Endodermal cell (in vitro differentiated cells): ENCODE results near the gene DNAJB12. TPM values are rescaled to one million over a fixed set of nuclear protein-coding genes. Genes with fewer than 3 reads are reported as not detected.

Source experiments
- DNase-seq: peaks from one replicate; pipeline ENCODE4 v3.0.0-alpha.2; 2017
- H3K27ac ChIP-seq: 2 replicates; pipeline ENCODE4 v1.5.1; 2013; ENCODE audit warnings: mild to moderate bottlenecking, low read depth, low read length, moderate library complexity
- H3K27me3 ChIP-seq: 2 replicates; pipeline ENCODE4 v1.6.1; 2013; ENCODE audit warnings: mild to moderate bottlenecking, low read length, moderate library complexity; ENCODE audit not compliant: insufficient read depth, control insufficient read depth, poor library complexity, severe bottlenecking
- H3K36me3 ChIP-seq: 2 replicates; pipeline ENCODE4 v1.7.0; 2013; ENCODE audit warnings: mild to moderate bottlenecking, low read length, moderate library complexity; ENCODE audit not compliant: control insufficient read depth, insufficient read depth
- H3K4me1 ChIP-seq: one replicate; pipeline ENCODE4 v1.7.0; 2013; ENCODE audit warnings: low read length; ENCODE audit not compliant: control insufficient read depth, insufficient read depth
- H3K4me3 ChIP-seq: 2 replicates; pipeline ENCODE4 v1.5.1; 2013; ENCODE audit warnings: mild to moderate bottlenecking, low read length, moderate library complexity
- H3K9ac ChIP-seq: 2 replicates; pipeline ENCODE4 v1.6.1; 2013; ENCODE audit warnings: mild to moderate bottlenecking, low read length, moderate library complexity; ENCODE audit not compliant: poor library complexity, severe bottlenecking; ENCODE audit errors: extremely low read depth
- H3K9me3 ChIP-seq: 2 replicates; pipeline ENCODE4 v1.6.1; 2013; ENCODE audit warnings: mild to moderate bottlenecking, low read length, moderate library complexity; ENCODE audit not compliant: control insufficient read depth
- H3K27ac Mint-ChIP-seq: 2 replicates; pipeline ENCODE4 v1.8.0; 2020; ENCODE audit warnings: mixed read lengths
- H3K27me3 Mint-ChIP-seq: 2 replicates; pipeline ENCODE4 v1.8.0; 2021; ENCODE audit warnings: mild to moderate bottlenecking, mixed read lengths; ENCODE audit not compliant: insufficient read depth
- H3K36me3 Mint-ChIP-seq: 2 replicates; pipeline ENCODE4 v1.8.0; 2020; ENCODE audit warnings: low read depth, mixed read lengths
- H3K4me1 Mint-ChIP-seq: 2 replicates; pipeline ENCODE4 v1.8.0; 2020; ENCODE audit warnings: mixed read lengths
- H3K4me3 Mint-ChIP-seq: 2 replicates; pipeline ENCODE4 v1.8.0; 2020; ENCODE audit warnings: mild to moderate bottlenecking, moderate library complexity, mixed read lengths
- H3K9me3 Mint-ChIP-seq: 2 replicates; pipeline ENCODE4 v1.8.0; 2020; ENCODE audit warnings: mild to moderate bottlenecking, mixed read lengths
- WGBS, 2 experiments: methylation state at CpG; one replicate each; pipeline versions ENCODE4 v1.1.5 to v1.1.7; 2013; ENCODE audit warnings: missing lambda C conversion rate in 2 of 2, mixed read lengths in 1 of 2; ENCODE audit not compliant: insufficient coverage in 1 of 2, insufficient read length in 1 of 2; 5-methylcytosine and 5-hydroxymethylcytosine counted together
- total RNA-seq, 2 donors: library from RNA; stranded (reverse); fragmentation: NEBNext Ultra II Directional in 1 of 2; extraction: Animal tissue kit (Norgen Biotek cat#: 25700) in 1 of 2; gene quantifications; 2 replicates in 1 of 2; 3 replicates in 1 of 2; pipeline ENCODE4 v1.2.1, GENCODE V29; 2021
- TF ChIP-seq, protein P1 (sequence below): fragments of 200-600 bp; sonication (generic); conservative IDR thresholded peaks from 2 replicates; pipeline ENCODE4 v1.5.0; 2021; ENCODE audit warnings: antibody characterized with exemption, mild to moderate bottlenecking

The DNAJB12 gene
- total RNA-seq, 2 donors from 2014 or later = 22.6 to 27.5 TPM

DNA sequence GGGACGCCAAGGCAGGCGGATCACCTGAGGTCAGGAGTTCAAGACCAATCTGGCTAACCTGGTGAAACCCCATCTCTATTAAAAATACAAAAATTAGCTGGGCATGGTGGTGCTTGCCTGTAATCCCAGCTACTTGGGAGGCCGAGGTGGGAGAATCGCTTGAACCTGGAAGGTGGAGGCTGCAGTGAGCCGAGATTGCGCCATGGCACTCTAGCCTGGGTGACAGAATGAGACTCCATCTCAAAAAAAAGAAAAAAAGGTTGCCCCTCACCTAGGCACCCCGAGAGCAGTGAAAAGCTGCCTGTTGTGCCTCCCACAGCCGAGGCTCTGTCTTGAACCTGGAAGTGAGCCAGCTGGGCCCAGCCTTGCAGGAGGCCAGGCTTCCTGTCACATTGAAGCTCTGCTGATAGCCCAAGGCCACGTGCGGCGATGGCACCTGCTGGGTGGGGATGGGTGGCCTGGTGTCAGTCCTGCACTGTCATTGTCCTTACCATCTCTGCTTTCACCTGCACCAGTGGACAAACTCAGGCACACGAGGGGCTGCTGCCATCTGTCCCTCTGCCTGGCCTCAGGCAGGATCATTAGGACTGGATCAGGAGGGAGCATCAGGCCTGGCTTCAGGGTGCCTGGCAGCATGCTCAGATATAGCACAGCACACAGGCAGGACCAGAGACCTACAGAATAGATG, 37.8 kb downstream of the DNAJB12 start:
- Histone ChIP-seq H3K27me3 (no peaks in the 10 kb centered on the region), H3K4me1 (peaks cover 14% of the 10 kb centered on the region), H3K9me3 (no peaks in the 10 kb centered on the region), H3K4me3 (no peak overlapping the region), H3K27ac (no peak overlapping the region), H3K9ac (no peak overlapping the region), H3K36me3 (no peaks in the 10 kb centered on the region)
- H3K9me3 Mint-ChIP-seq = no peaks in the 10 kb centered on the region
- peaks cover 6% of the 10 kb centered on the region for H3K27me3 Mint-ChIP-seq
- DNase-seq = no peak
- no peak overlapping the region for H3K4me3 Mint-ChIP-seq
- H3K4me1 Mint-ChIP-seq = peaks cover 28% of the 10 kb centered on the region
- no peaks in the 10 kb centered on the region for H3K36me3 Mint-ChIP-seq
- no peak overlapping the region for H3K27ac Mint-ChIP-seq
- 88 to 91% methylated on average over 9 to 12 of the region's 12 CpGs for WGBS, 2 experiments
- TF ChIP-seq, protein P1, sequence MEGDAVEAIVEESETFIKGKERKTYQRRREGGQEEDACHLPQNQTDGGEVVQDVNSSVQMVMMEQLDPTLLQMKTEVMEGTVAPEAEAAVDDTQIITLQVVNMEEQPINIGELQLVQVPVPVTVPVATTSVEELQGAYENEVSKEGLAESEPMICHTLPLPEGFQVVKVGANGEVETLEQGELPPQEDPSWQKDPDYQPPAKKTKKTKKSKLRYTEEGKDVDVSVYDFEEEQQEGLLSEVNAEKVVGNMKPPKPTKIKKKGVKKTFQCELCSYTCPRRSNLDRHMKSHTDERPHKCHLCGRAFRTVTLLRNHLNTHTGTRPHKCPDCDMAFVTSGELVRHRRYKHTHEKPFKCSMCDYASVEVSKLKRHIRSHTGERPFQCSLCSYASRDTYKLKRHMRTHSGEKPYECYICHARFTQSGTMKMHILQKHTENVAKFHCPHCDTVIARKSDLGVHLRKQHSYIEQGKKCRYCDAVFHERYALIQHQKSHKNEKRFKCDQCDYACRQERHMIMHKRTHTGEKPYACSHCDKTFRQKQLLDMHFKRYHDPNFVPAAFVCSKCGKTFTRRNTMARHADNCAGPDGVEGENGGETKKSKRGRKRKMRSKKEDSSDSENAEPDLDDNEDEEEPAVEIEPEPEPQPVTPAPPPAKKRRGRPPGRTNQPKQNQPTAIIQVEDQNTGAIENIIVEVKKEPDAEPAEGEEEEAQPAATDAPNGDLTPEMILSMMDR = no peak

DNA sequence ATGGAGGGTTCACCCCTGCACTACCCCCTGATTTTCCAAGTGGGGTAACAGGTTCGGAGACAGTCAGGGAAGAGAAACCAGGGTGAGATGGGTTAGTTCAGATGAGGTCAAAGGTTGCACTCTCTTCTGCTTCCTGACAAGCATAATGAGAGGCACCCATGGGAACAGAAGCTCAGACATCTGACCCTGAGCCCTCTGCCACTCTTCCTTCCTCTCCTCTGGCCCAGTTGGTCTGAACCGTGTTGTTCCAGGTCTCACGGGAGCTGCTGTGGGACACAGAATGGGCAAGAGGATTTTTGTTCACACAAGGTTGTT, 38.4 kb downstream of the DNAJB12 start:
- Mint-ChIP-seq H3K4me3 (no peak overlapping the region), H3K36me3 (no peaks in the 10 kb centered on the region), H3K27me3 (peaks cover 6% of the 10 kb centered on the region), H3K4me1 (peaks cover 26% of the 10 kb centered on the region), H3K27ac (no peak overlapping the region), H3K9me3 (no peaks in the 10 kb centered on the region)
- Histone ChIP-seq H3K4me1 (peaks cover 14% of the 10 kb centered on the region), H3K9me3 (no peaks in the 10 kb centered on the region), H3K27ac (no peak overlapping the region), H3K9ac (no peak overlapping the region), H3K36me3 (no peaks in the 10 kb centered on the region), H3K4me3 (no peak overlapping the region), H3K27me3 (no peaks in the 10 kb centered on the region)
- TF ChIP-seq, protein P1 = no peak
- DNase-seq = no peak
- WGBS, 2 experiments = 76 to 95% methylated on average over 3 of the region's 3 CpGs

DNA sequence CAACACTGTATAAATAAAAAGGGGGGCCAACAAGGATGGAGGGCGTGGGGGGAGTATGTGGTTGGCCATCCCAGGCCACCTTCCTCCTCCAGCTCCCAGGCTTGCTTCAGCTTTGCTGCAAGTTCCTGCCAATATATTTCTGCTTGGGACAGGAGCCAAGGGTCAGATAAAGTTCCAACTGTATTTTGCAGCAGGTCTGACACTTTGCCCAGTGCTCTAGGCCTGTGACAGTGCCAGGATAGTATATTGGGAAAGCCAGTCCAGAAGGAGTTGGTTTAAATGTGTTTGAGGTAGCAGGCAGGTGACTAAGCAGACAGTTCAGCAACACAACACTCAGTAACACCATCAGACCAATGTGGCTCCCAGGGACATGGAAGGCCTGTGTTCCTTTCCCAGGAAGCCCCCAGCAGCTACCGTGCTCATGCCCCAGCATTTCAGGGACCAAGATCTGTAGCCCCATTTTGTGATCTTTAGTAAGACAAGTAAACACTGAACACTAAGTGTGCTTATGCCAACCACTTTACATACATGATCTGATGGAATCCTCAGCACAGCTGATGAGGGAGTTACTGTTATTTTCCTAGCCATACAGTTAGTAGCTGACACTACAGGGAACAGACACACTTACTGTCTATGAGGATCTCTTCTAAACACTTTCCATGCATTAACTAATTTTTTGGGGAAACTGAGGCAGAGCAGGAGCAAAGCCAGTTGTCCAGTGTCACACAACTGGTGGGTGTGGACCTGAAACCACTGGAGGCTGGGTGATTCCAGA, 38.9 kb downstream of the DNAJB12 start:
- Mint-ChIP-seq H3K9me3 (no peaks in the 10 kb centered on the region), H3K36me3 (no peaks in the 10 kb centered on the region), H3K27ac (no peak overlapping the region), H3K4me3 (no peak overlapping the region), H3K4me1 (peaks cover 24% of the 10 kb centered on the region), H3K27me3 (peaks cover 6% of the 10 kb centered on the region)
- TF ChIP-seq, protein P1 = no peak
- H3K36me3 ChIP-seq = no peaks in the 10 kb centered on the region
- H3K9ac ChIP-seq = no peak overlapping the region
- no peak overlapping the region for H3K4me3 ChIP-seq
- H3K27ac ChIP-seq = no peak overlapping the region
- no peaks in the 10 kb centered on the region for H3K27me3 ChIP-seq
- no peaks in the 10 kb centered on the region for H3K9me3 ChIP-seq
- no peak for DNase-seq
- peaks cover 9% of the 10 kb centered on the region for H3K4me1 ChIP-seq
- WGBS, 2 experiments = 82 to 85% methylated on average over 2 of the region's 2 CpGs
